PC-9 (cell line): ENCODE results near the gene OPTN.

ENCODE experiments used
- EZH2 ChIP-seq: fragments of 200-600 bp; sonication (generic); IDR thresholded peaks from 2 replicates; pipeline ENCODE4 v1.8.0; 2017; ENCODE audit warnings: antibody characterized with exemption, low read depth
- TF ChIP-seq, protein P1 (sequence below): fragments of 200-600 bp; sonication (generic); conservative IDR thresholded peaks from 2 replicates; pipeline ENCODE4 v1.6.1; 2017; ENCODE audit warnings: mixed run types, antibody characterized with exemption, mild to moderate bottlenecking, moderate library complexity

DNA sequence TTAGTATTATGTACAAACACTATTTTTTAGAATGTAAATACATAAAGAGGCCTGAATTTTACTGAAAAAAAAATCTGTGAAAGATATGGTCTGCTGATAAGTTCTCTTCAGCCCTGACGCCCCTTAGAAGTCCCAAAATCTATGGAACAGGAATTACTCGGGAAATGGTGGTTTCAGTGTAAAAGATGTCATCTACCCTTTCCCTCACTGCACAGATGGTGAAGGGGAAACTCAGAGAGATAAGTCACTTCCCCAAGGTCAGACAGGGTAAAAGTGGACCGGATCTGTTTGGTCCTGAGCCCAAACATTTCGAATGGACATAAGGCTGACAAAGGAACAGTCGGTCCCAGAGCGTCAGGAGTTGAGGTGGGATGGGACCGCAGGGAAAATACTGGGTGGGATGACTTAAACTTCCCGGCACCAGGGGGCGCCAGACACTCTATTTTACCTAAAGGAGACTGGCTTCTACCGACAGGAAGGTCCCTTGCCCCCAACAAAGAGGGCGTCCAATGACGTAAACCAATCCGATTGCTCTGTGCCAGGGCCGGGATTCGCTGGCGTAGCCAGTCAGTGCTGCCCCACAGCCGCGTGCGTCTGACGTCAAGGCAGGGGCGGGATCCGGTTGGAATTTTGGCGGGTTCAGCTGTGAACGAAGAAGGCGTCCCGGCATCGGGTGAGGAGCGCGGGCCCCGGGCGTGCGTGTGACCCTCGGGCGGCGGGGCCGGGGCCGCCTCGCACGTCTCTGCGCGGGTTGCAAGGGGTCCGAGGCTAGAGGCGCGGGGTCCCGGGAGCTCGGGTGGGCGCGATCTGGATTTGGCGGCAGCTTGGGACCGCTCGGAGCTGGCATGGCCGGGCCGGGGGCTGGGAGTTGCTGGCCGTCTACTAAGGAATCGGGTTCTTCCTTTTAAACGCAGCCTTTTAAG, 61.2 kb downstream of the OPTN start, which contains the start of gene MCM10:
- TF ChIP-seq, protein P1, sequence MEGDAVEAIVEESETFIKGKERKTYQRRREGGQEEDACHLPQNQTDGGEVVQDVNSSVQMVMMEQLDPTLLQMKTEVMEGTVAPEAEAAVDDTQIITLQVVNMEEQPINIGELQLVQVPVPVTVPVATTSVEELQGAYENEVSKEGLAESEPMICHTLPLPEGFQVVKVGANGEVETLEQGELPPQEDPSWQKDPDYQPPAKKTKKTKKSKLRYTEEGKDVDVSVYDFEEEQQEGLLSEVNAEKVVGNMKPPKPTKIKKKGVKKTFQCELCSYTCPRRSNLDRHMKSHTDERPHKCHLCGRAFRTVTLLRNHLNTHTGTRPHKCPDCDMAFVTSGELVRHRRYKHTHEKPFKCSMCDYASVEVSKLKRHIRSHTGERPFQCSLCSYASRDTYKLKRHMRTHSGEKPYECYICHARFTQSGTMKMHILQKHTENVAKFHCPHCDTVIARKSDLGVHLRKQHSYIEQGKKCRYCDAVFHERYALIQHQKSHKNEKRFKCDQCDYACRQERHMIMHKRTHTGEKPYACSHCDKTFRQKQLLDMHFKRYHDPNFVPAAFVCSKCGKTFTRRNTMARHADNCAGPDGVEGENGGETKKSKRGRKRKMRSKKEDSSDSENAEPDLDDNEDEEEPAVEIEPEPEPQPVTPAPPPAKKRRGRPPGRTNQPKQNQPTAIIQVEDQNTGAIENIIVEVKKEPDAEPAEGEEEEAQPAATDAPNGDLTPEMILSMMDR, result peak; percentile 80
- no peak for TF ChIP-seq EZH2
